DMS 273 (cell line): ENCODE data around the gene DCPS.
"Not testable (repeated sequence)": the region's sequence is repeated elsewhere in the genome, so short reads cannot be mapped to it uniquely, and the experiment has no call there.

Source experiments
- DNase-seq: peaks from one replicate; lab custom pipeline; 2025; ENCODE audit not compliant: unreplicated experiment; lab: John Stamatoyannopoulos, UW

The DCPS gene, protein sequence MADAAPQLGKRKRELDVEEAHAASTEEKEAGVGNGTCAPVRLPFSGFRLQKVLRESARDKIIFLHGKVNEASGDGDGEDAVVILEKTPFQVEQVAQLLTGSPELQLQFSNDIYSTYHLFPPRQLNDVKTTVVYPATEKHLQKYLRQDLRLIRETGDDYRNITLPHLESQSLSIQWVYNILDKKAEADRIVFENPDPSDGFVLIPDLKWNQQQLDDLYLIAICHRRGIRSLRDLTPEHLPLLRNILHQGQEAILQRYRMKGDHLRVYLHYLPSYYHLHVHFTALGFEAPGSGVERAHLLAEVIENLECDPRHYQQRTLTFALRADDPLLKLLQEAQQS

DNA sequence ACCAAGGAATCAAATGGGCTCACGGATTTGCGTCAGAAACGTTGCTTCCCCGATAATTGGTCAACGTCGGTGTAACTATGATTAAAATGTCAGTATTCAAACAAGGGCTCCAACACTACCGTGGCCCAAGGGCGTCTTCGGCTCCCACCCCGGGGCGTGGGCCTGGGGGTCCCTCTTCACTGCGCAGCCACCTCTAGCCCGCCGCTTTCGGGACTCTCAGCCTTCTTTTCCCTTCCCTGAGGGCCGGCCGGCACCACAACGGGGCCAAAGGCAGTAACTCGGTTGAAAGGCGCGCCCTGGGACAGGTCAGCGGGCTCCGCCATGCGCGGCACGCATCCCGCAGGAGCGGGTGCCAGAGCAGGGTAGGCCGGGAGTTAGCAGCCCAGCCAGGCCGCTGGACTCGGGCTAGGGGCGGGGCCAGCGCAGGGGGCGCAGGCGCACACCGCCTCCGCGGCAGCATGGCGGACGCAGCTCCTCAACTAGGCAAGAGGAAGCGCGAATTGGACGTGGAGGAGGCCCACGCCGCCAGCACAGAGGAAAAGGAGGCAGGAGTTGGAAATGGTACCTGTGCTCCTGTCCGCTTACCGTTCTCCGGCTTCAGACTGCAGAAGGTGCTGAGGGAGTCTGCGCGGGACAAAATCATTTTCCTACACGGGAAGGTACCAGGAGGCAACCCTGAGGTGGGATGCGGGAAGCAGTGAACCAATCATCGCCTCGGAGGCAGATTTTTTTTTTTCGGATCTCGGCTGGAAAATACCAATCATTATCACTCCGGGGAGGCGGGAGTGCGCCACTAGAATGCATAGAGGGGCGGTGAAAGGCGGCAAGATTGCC lies at the start of gene DCPS:
DCPS (plus strand) TSS at position 438 of the 834 bp plus-strand sequence; CDS start at position 459, 21 bp downstream.
- DNase-seq, result peak; percentile 91

DNA sequence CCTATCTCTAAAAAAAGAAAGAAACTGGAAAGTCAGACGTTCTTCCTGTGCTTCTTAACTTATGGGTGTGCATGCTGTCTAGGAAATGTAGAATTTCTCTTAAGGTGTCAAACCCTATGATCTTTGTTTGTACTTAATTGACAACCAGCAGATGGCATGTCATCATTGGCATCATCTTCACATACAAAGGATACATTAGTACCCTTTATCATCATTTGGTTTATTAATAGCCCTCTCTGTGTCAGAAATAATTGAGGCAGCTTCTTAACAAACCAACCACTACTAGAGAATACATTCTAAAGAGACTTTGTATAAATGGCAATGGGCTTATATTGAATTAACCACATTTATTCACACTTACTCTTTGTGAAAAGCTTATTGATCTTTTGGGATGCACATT lies 49.0 kb upstream of the DCPS start:
- no peak for DNase-seq

DNA sequence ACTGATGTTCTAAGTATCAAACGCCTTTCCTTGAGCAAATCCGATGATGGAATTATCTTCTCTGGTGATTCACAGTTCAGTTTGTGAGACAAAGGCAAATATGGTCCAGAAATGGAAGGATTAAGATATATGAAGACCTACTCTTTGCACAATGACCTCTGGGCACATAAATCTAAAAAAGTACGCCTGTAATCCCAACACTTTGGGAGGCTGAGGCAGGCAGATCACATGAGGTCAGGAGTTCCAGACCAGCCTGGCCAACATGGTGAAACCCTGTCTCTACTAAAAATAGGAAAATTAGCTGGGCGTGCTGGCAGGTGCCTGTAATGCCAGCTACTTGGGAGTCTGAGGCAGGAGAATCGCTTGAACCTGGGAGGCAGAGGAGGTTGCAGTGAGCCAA lies 48.4 kb upstream of the DCPS start:
- not testable (repeated sequence) for DNase-seq

DNA sequence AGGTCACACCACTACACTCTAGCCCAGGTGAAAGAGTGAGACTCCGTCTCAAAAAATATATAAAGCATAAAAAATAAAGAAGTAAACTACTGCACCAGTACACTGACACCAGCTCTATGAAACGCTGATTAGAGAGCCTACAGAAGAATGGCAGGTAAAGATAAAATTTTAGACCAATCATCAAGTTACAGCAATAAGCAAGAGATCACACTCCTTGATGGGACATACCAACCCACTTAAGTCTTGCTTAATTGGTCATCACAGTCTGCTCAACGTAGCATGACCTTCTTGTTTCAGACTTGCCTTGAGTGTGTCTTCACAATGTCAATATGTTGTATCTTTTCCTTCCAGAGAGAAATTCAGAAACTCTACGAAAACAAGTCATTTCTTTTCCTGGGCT lies 47.6 kb upstream of the DCPS start:
- DNase-seq, result no peak

DNA sequence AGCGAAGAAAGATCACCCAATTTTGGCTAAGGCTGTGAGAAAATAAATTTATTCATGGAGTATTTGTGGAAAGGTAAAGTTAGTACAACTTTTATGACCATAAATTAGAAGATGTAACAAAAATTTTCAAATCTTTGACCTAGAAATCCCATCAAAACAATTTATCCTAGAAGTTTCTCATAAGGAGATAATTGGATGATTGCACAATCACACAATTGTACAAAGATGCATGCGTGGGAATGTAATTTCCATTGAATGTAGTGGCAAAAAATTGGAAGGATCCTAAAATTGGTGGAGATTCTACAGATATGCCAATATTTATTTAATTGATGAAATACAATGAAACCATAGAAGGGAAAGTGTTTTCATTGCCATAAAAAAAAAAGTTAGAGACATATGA lies 46.7 kb upstream of the DCPS start:
- no peak for DNase-seq

DNA sequence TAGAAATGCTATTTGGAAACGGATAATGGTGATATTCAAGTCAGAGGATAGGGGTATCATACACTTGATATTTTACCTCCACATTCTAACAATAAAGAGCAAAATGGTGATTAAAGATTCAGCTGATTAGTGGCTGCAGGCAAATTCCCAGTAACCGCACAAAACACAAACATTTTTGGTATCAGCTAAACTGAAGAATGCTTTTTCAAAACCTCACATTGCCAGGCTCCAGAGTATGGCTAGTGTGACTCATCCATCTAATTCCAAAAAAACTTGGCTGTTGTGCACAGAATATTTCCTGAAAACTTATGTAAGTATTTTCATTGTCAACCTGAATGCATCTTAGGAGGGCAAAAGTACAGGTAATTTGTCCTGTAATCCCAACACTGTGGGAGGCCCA lies 46.1 kb upstream of the DCPS start:
- no peak for DNase-seq

DNA sequence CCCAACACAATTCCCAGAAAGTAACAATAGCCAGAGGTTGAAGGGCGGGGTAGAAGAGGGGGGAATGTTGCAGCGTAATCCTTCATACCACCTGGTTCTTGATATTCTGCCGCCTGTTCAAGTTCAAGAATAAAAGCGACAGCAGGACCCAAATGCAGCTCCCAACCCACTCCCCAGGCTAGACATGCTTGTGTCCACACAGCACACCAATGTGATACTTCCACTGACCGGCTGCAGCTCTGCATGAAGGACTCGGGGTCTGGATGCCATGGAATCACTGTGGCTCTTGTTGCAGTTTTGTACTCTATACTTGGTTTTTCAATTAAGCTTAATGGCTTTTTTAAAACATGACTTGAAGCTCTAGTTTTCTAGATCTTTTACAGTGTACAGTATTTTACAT lies 41.6 kb upstream of the DCPS start:
- no peak for DNase-seq

DNA sequence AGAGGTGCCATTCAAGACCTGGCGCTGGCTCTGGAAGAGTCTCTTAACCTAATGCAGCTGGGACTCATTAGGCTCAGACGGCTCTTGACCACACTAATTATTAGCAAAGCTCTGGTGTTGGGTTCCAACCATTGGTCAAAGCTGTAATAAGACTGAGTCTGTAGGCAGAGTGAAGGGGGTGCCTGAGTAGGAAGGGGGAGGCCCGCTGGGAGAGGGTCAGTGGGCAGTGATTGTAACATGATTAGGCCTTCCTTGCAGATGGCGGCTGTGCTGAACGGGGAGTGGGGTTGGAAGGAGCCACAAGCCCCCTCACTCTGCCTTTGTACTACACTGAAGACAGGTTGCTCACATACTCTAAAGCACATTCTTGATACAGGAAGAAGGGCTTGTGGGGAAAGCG lies 40.4 kb upstream of the DCPS start:
- DNase-seq, result no peak

DNA sequence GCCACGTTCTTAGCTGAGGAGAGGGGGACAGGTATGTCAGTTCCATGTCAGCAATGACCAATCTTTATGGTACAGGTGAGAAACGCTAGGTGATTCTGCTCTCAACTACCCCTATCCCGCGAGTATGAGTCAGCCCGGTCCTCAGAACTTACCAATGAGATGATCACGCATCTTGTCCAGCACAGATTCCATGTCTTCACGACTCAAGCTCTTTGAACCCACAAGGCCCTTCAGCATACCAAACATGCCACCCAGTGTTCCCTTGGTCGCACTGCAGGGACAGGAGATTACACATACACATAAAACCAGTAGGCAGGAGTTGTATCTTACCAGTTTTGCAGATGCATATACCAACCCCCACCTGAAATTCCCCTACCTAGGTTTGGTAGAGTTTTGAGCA lies 38.0 kb upstream of the DCPS start:
- DNase-seq, result peak; percentile 7

DNA sequence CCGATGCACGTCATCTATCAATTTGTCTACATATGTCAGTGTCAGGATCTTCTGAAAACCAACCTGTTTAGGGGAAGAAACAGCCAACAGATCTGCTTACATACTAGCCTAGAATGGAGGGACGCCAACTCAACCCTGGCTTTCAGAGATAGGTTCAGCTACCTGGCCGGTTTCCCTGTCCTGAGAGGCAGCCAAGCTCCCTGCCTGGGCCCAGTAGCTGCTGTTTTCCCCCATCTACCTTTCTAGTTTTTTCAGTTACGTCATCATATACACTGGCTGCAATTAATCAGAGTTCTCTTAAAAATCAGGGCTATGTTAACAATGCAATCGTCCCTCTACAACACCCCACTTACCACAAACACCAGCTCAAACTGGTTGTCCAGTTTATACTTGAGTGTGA lies 36.2 kb upstream of the DCPS start:
- DNase-seq, result no peak

DNA sequence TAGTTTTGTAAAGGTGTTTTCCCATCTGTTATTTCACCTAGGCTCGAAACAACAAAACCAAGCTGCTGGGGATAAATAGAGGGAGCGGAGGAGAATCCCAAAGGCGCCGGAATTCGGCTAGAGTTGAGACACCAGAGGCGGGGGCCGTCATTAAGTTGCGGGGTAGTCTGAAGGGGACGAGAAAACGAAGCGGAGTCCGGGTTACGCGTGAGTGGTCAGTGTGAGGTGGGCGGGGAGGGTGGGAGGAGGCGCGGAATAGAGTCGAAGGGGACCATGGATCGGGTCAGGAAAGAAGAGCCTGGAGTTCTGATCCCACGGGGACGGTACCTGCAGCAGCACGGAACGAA lies 35.5 kb upstream of the DCPS start:
- DNase-seq, result peak; percentile 49

DNA sequence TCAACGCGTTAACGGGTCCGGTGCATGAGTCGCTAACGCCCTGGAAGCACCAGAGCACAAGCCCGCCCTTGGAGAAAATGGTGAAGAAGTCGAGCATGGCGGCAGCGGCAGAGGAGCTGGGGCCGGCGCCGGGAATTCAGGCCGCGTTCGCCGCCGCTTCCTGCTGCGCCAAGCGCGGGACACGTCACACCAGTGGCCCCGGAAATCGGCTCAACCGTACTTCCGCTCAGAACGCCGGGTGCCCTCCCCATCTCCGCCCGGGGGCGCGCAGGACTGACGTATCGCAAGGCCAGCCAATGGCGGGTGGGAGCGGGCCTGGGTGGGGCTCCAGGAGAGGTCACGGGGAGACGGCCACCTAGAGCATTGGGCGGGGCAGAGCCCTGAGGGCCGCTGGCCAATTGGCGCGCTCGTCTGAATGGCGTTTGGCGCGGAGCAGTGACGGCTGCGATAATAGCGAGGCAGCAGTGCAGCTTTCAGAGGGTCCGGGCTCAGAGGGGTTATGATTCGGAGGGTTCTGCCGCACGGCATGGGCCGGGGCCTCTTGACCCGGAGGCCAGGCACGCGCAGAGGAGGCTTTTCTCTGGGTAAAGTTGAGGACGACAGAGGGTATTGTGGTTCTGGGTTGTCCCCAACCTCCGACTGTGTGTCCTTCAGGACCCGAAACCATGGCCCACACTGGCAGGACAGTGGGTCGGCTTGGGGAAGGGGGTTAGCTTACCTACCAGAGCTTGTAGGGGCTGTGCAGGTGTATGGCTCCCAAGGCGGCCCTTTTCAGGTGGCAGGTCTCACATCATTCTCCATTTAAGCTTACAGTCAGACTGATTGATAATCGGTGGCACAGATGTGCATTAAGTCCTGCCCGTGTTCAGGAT lies 34.9 kb upstream of the DCPS start, which contains the start of the genes FOXRED1 and SRPRA:
FOXRED1 (plus strand) TSS at position 447 of the 872 bp plus-strand sequence; CDS start at position 500, 53 bp downstream.
SRPRA (minus strand) TSS at position 188 of the 872 bp plus-strand sequence; CDS start at position 97, 91 bp downstream.
- DNase-seq, result peak; percentile 99

DNA sequence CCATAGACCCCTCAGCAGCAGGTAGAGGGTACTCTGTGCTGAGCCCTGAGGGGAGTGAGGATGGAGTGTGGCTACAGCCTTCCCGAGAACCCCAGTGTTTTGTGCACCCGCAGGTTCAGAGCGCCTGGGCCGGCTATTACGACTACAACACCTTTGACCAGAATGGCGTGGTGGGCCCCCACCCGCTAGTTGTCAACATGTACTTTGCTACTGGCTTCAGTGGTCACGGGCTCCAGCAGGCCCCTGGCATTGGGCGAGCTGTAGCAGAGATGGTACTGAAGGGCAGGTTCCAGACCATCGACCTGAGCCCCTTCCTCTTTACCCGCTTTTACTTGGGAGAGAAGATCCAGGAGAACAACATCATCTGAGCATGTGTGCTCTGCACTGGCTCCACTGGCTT lies 26.5 kb upstream of the DCPS start:
- DNase-seq, result no peak

DNA sequence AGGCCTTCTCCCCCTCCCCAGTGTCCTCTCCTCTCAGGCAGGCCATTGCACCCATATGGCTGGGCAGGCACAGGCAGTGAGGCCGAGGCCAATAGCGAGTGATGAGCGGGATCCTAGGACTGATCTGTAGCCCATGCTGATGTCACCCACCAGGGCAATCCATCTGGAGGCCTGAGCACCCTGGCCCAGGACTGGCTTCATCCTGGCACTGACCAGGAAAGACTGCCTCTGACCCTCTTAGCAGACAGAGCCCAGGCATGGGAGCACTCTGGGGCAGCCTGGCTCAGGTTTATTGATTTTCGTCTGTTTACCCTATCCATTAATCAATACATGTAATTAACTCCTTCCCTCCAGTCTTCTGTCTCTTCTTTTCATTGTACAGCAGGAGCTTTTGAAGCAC lies 26.1 kb upstream of the DCPS start:
- no peak for DNase-seq

DNA sequence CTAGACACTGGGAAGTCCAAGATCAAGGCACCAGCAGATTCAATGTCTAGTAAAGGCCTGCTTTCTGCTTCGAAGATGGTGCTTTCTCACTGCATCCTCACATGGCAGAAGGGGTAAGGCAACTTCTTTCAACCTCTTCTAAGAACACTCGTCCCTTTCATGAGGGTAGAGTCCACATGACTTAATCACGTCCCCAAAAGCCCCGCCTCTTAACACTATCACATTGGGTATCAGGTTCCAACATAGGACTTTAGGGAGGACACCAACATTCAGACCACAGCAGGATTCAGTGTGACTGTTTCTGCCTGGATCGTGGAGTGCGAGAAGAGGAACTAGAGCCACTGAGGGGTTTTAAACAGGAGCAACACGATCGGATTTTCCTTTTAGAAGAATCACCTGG lies 24.7 kb upstream of the DCPS start:
- no peak for DNase-seq

DNA sequence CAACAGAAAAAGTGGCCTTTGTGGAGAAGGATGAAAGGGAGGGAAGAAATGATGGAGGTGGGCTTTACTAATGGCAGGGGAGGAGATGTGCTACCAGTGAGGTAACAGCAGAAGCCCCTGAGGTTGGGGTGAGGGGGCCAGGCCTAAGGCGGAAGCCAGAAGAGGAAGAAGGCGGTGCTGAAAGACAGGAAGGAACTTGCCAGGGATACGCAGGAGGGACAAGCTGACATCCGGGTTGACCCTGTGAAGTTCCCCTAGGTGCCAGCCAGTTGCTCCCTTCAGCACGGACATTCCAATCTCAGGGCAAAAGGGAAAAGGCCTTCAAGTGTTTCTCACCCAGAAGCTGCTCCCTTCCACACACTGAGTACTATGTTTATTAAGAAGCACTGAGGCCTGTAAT lies 23.3 kb upstream of the DCPS start:
- no peak for DNase-seq

DNA sequence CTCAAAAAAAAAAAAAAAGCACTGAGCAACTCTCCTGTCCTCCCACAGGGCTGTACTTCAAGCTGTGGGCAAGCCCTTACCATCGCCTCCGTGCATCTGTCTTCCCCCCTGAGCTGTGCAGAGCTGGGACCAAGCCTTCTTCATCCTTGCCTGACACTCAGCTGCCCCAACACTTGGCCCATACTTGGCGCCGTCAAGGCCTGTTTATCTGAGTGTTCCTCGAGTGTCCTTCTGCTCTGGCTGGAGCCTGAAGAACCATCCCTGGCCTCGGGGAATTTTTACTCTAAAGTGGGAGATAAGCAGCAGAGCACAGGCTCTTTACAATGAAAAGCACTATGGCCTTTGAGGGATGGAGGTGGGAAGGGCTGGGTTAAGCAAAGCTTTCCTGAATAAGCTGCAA lies 22.6 kb upstream of the DCPS start:
- DNase-seq, result no peak

DNA sequence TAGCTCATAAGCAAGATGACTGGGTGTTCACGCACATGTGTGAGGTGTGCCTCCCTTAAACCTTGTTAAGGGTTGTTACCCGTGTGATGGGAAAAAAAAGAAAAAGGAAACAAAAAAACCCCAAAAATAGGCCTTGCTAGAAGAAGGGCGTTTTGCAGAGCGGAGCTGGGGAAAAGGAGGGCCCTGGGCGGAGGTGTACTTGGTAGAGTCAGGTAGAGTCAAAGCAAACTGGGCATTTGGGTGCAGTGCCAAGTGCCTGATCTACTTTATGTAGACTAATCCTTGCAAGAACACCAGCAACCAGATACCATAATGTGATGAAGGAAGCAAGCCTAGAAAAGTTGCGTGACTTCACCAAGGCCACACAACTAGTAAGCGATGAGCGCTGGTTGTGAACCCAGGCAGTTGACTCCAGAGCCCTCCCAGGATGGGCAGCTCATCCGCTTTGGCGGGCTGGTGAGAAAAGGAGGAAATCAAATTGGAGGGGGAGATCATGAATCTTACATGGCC lies 22.1 kb upstream of the DCPS start:
- DNase-seq, result peak; percentile 34

DNA sequence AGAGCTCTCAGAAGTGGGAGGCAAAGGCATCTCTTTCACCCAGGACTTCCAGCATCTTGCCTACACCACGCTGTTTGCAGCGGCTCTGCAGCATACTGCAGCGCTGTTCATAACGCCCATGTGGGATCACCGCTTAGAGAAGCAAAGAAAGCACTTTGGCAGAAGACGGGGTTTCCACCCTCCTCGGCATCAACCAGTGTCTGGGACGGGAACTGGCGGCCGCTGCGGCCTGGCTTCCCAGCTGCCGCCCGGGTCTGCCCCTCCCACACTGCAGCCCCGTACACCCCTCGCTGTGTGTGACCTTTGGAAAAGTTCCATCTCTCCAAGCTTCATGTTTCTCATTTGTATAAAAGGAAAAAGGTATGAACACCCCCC lies 21.5 kb upstream of the DCPS start:
- DNase-seq, result peak; percentile 70

DNA sequence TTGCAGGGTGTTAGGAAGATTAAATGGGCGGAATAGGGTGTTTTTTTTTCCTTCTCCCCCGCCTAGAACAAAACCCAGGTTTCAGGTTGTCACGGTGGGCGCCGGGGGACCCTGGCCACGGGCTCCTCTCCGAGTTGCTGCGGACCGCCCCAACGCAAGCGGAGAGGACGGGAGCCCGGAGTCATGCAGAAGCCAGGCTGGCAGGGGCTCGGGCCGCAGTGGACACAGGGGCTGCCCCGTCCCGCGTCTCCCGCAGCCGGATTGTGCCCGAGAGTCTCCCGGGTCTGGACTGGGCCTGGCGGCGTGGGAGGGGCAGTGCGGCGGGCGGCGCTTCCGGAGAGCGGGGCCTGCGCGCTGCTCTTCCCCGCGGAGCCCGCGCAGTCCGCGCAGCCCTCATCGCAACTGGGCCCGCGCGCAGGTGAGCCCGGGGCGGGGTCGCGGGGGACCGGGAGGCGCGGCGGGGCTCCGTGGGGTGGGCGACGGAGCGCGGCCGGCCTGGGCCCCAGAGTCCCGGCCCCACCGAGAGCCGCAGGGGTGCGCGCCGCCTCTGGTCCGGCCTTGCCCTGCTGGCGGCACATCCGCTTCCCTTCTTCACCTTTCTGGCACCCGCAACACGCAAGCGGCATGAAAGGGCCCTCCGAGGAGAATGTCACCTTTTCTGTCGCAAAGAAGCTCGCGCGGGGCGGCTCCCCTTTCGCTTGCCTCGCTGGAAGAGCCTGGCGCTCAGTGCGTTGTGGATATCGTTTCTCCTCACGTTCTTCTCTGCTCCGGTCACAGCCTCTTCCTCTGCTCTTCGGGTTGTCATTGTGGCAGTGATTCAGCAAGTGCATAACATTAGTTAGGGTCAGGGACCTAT lies 20.9 kb upstream of the DCPS start, which contains the start of gene TIRAP:
TIRAP (plus strand) TSS at position 358 of the 856 bp plus-strand sequence. CDS start 7,802 bp downstream, outside the sequence.
- DNase-seq, result peak; percentile 60
